K562 (cell line): ENCODE results near the gene ZNF556. TPM values are rescaled to one million over a fixed set of nuclear protein-coding genes. Genes with fewer than 3 reads are reported as not detected.
A peak's percentile ranks its signal among the peaks of the same experiment; 100 is the strongest.

Source experiments
- CCNT2 ChIP-seq: IDR thresholded peaks from 2 replicates; pipeline ENCODE4 v1.6.1; 2011; ENCODE audit warnings: borderline replicate concordance, low read depth, mild to moderate bottlenecking, moderate library complexity, mixed read lengths, low read length; ENCODE audit not compliant: insufficient read length; ENCODE audit errors: extremely low read depth
- CHD7 ChIP-seq: fragments of 200-600 bp; sonication (generic); IDR thresholded peaks from one replicate; pipeline ENCODE4 v1.6.1; 2012; ENCODE audit warnings: mild to moderate bottlenecking, low read depth, low read length, inconsistent platforms
- CREB3L1 ChIP-seq: fragments of 450-650 bp; IDR thresholded peaks from 2 replicates; pipeline ENCODE4 v1.6.1; 2014; ENCODE audit warnings: low read depth, mild to moderate bottlenecking, moderate library complexity, borderline replicate concordance
- GATA2 ChIP-seq: sonication (generic); formaldehyde crosslinking; IDR thresholded peaks from 2 replicates; pipeline ENCODE4 v1.4.0; 2020; ENCODE audit warnings: mild to moderate bottlenecking, missing genetic modification reagents
- HDAC2 ChIP-seq: fragments of 450-650 bp; IDR thresholded peaks from 2 replicates; pipeline ENCODE4 v1.6.1; 2016; ENCODE audit warnings: mild to moderate bottlenecking
- HDAC6 ChIP-seq: IDR thresholded peaks from 2 replicates; pipeline ENCODE4 v1.6.1; 2012; ENCODE audit warnings: low read depth, mild to moderate bottlenecking, control low read depth, inconsistent platforms, low read length, moderate library complexity
- MAFK ChIP-seq: IDR thresholded peaks from 2 replicates; pipeline ENCODE4 v1.6.1; 2011; ENCODE audit warnings: low read length, improper control_type of control experiment
- PKNOX1 ChIP-seq: fragments of 450-650 bp; IDR thresholded peaks from 2 replicates; pipeline ENCODE4 v1.6.1; 2016
- SAFB ChIP-seq: fragments of 200-400 bp; formaldehyde crosslinking; IDR thresholded peaks from 2 replicates; pipeline ENCODE4 v1.6.1; 2017; ENCODE audit warnings: low read depth, low read length, borderline replicate concordance
- SIX5 ChIP-seq, 2 experiments: IDR thresholded peaks; 2 replicates each; pipeline ENCODE4 v1.6.1; 2011; ENCODE audit warnings: low read length in 2 of 2, borderline replicate concordance in 1 of 2, low read depth in 1 of 2, mild to moderate bottlenecking in 1 of 2, moderate library complexity in 1 of 2; ENCODE audit not compliant: insufficient read depth in 1 of 2
- SMARCA5 ChIP-seq: fragments of 450-650 bp; IDR thresholded peaks from 2 replicates; pipeline ENCODE4 v1.6.1; 2016
- XRCC3 ChIP-seq: fragments of 450-650 bp; IDR thresholded peaks from 2 replicates; pipeline ENCODE4 v1.6.1; 2017; ENCODE audit warnings: mild to moderate bottlenecking, moderate library complexity
- ZNF239 ChIP-seq: fragments of 250-450 bp; sonication (Bioruptor Pico); IDR thresholded peaks from 2 replicates; pipeline ENCODE4 v1.4.0; 2020; ENCODE audit warnings: mild to moderate bottlenecking
- ZNF75A ChIP-seq: fragments of 450-650 bp; formaldehyde crosslinking; IDR thresholded peaks from 2 replicates; pipeline ENCODE4 v1.4.0; 2020; ENCODE audit warnings: mild to moderate bottlenecking
- ZNF785 ChIP-seq: fragments of 250-450 bp; sonication (Bioruptor Pico); IDR thresholded peaks from 2 replicates; pipeline ENCODE4 v1.4.0; 2020; ENCODE audit warnings: mild to moderate bottlenecking
- polyA plus RNA-seq, 8 experiments: library from polyadenylated mRNA; depleted of rRNA in 4 of 8; stranded (reverse) in 5 of 8; unstranded in 3 of 8; fragments of >200 nt; fragmentation: Nextera tagmentation in 2 of 8; fragmentation: Illumina TruSeq in 1 of 8; extraction: Ambion mirVana in 2 of 8; extraction: Trizol in 1 of 8; gene quantifications; 2 replicates each; pipeline versions ENCODE4 v1.2.1 to v1.2.3, GENCODE V29; 2011 to 2014; ENCODE audit warnings: inconsistent platforms in 1 of 8, missing spikeins in 1 of 8
- total RNA-seq, 7 experiments: library from RNA; depleted of rRNA in 6 of 7; stranded (reverse); fragments of >200 nt in 6 of 7; fragmentation: Illumina TruSeq in 2 of 7; extraction: Trizol in 2 of 7; gene quantifications; 2 replicates each; pipeline versions ENCODE4 v1.2.1 to v1.2.3, GENCODE V29; 2011 to 2021; ENCODE audit warnings: low replicate concordance in 1 of 7

The ZNF556 gene
- total and polyA plus RNA-seq, 9 of the 15 experiments (the other 6 are each of a cell fraction or from before 2014, with no cell fraction given): 0.01 to 0.36 (median 0.10) TPM; not detected in 1

GRCh38 chr19:2883686-2884439, 16.7 kb downstream of the ZNF556 start (continued):
- no peak for TF ChIP-seq SIX5 (IDR thresholded peaks at IDR 0.05; ENCODE audit: borderline replicate concordance in 1 of 2, insufficient read depth in 1 of 2, low read depth in 1 of 2, low read length in 2 of 2)
- no peak for TF ChIP-seq CREB3L1
- TF ChIP-seq GATA2 (CRISPR knock-in tag): peak; percentile 47
- no peak for TF ChIP-seq XRCC3
- no peak for TF ChIP-seq ZNF239 (CRISPR knock-in tag)
- no peak for TF ChIP-seq MAFK
- TF ChIP-seq HDAC6: no peak
- TF ChIP-seq SMARCA5: no peak
- peak; percentile 65; the same call in 1 of the 2 replicates for TF ChIP-seq HDAC2
- peak; percentile 86 for TF ChIP-seq PKNOX1
- TF ChIP-seq ZNF785: no peak
- no peak for TF ChIP-seq CHD7
- TF ChIP-seq CCNT2: no peak
- no peak for TF ChIP-seq ZNF75A (CRISPR knock-in tag)
- no peak for TF ChIP-seq SAFB
